Smooth muscle cell (in vitro differentiated cells): ENCODE measurements around the gene EWSR1. TPM values are rescaled to one million over a fixed set of nuclear protein-coding genes. Genes with fewer than 3 reads are reported as not detected.

Source experiments
- DNase-seq: peaks from one replicate; lab custom pipeline; 2025; ENCODE audit not compliant: unreplicated experiment; lab: John Stamatoyannopoulos, UW
- H2AFZ ChIP-seq: fragments of 200-600 bp; sonication (generic); 2 replicates; pipeline ENCODE4 v1.6.0; 2016; ENCODE audit warnings: antibody characterized with exemption, low read depth, mild to moderate bottlenecking
- H3F3A ChIP-seq: fragments of 200-600 bp; sonication (generic); 2 replicates; pipeline ENCODE4 v1.6.0; 2017; ENCODE audit warnings: antibody characterized with exemption, low read depth
- H3K27ac ChIP-seq: fragments of 200-600 bp; sonication (generic); 2 replicates; pipeline ENCODE4 v1.5.1; 2016; ENCODE audit warnings: low read depth, mild to moderate bottlenecking
- H3K27me3 ChIP-seq: fragments of 200-600 bp; sonication (generic); 2 replicates; pipeline ENCODE4 v1.6.1; 2016; ENCODE audit warnings: low read depth, mild to moderate bottlenecking
- H3K36me3 ChIP-seq: fragments of 200-600 bp; sonication (generic); 2 replicates; pipeline ENCODE4 v1.5.1; 2016; ENCODE audit warnings: low read depth
- H3K4me1 ChIP-seq: fragments of 200-600 bp; sonication (generic); 2 replicates; pipeline ENCODE4 v1.5.1; 2016; ENCODE audit warnings: low read depth
- H3K4me2 ChIP-seq: fragments of 200-600 bp; sonication (generic); 2 replicates; pipeline ENCODE4 v1.6.0; 2016; ENCODE audit warnings: mild to moderate bottlenecking
- H3K4me3 ChIP-seq: fragments of 200-600 bp; sonication (generic); 2 replicates; pipeline ENCODE4 v1.5.1; 2016; ENCODE audit warnings: mild to moderate bottlenecking
- H3K79me2 ChIP-seq: fragments of 200-600 bp; sonication (generic); 2 replicates; pipeline ENCODE4 v1.6.0; 2016; ENCODE audit warnings: low read depth, mild to moderate bottlenecking
- H3K9ac ChIP-seq: fragments of 200-600 bp; sonication (generic); 2 replicates; pipeline ENCODE4 v1.6.0; 2016; ENCODE audit warnings: low read depth
- H3K9me3 ChIP-seq: fragments of 200-600 bp; sonication (generic); replicated peaks from 2 replicates; pipeline ENCODE4 v1.5.1; 2016; ENCODE audit warnings: low read depth
- H4K20me1 ChIP-seq: fragments of 200-600 bp; sonication (generic); 2 replicates; pipeline ENCODE4 v1.6.0; 2016; ENCODE audit warnings: low read depth
- CTCF ChIP-seq: fragments of 200-600 bp; sonication (generic); IDR thresholded peaks from 2 replicates; pipeline ENCODE4 v1.5.1; 2017; ENCODE audit warnings: borderline replicate concordance, mild to moderate bottlenecking, antibody characterized with exemption; ENCODE audit not compliant: insufficient read depth, poor library complexity, severe bottlenecking
- WGBS: methylation state at CpG from one replicate; pipeline ENCODE4 v1.1.7; 2016; ENCODE audit warnings: low lambda C conversion rate; 5-methylcytosine and 5-hydroxymethylcytosine counted together
- polyA plus RNA-seq: library from polyadenylated mRNA; unstranded; fragments of >200 nt; fragmentation: Nextera tagmentation; extraction: Ambion mirVana; gene quantifications from 2 replicates; pipeline ENCODE4 v1.2.1, GENCODE V29; 2016
- total RNA-seq: library from RNA; depleted of rRNA; stranded (reverse); fragments of >200 nt; gene quantifications from 2 replicates; pipeline ENCODE4 v1.2.3, GENCODE V29; 2014

Gene EWSR1
- total and polyA plus RNA-seq, 2 experiments from 2014 or later: 164 to 197 TPM

- no peak for TF ChIP-seq CTCF
- Histone ChIP-seq H3K79me2 (no peaks in the 10 kb centered on the region), H4K20me1 (no peaks in the 10 kb centered on the region), H3K9me3 (no peaks in the 10 kb centered on the region), H3K27ac (no peak overlapping the region), H3K27me3 (no peaks in the 10 kb centered on the region), H3F3A (no peaks in the 10 kb centered on the region), H2AFZ (no peak overlapping the region), H3K4me2 (no peak overlapping the region), H3K4me3 (no peak overlapping the region), H3K4me1 (no peaks in the 10 kb centered on the region), H3K9ac (no peak overlapping the region), H3K36me3 (no peaks in the 10 kb centered on the region)
- 100% methylated on average over 2 of the region's 2 CpGs for WGBS
- DNase-seq: no peak
Measured at GRCh38 chr22:29341849-29342127, 73.7 kb downstream of the EWSR1 start.

GRCh38 chr22:29342177-29342576 is 74.1 kb downstream of the EWSR1 start:
- H2AFZ ChIP-seq: no peak overlapping the region
- no peak for TF ChIP-seq CTCF
- 92% methylated on average over 6 of the region's 6 CpGs for WGBS

GRCh38 chr22:29342577-29343312 is 74.7 kb downstream of the EWSR1 start:
- Histone ChIP-seq H3K36me3 (peaks cover 8% of the 10 kb centered on the region), H3K9ac (no peak overlapping the region), H3F3A (no peaks in the 10 kb centered on the region), H3K27me3 (no peaks in the 10 kb centered on the region), H3K4me3 (no peak overlapping the region), H3K4me1 (no peaks in the 10 kb centered on the region), H2AFZ (no peak overlapping the region), H4K20me1 (no peaks in the 10 kb centered on the region), H3K79me2 (no peaks in the 10 kb centered on the region), H3K27ac (no peak overlapping the region), H3K9me3 (no peaks in the 10 kb centered on the region), H3K4me2 (no peak overlapping the region)
- DNase-seq: no peak
- no peak for TF ChIP-seq CTCF
- WGBS: 82% methylated on average over 10 of the region's 10 CpGs

More at GRCh38 chr22:29342177-29342576, 74.1 kb downstream of the EWSR1 start:
- Histone ChIP-seq H3K9ac (no peak overlapping the region), H3K79me2 (no peaks in the 10 kb centered on the region), H3K27me3 (no peaks in the 10 kb centered on the region), H3F3A (no peaks in the 10 kb centered on the region), H3K4me1 (no peaks in the 10 kb centered on the region), H3K27ac (no peak overlapping the region), H3K36me3 (peaks cover 2% of the 10 kb centered on the region), H3K4me2 (no peak overlapping the region), H3K9me3 (no peaks in the 10 kb centered on the region), H3K4me3 (no peak overlapping the region), H4K20me1 (no peaks in the 10 kb centered on the region)
- no peak for DNase-seq

- H3K27me3 ChIP-seq: no peaks in the 10 kb centered on the region
- no peak overlapping the region for H3K4me2 ChIP-seq
- no peak overlapping the region for H3K9ac ChIP-seq
- H3K27ac ChIP-seq: peak overlapping the region; percentile 62
- 81% methylated on average over 7 of the region's 7 CpGs for WGBS
- no peak overlapping the region for H2AFZ ChIP-seq
- no peak for DNase-seq
- H3K4me3 ChIP-seq: no peak overlapping the region
- no peaks in the 10 kb centered on the region for H3K4me1 ChIP-seq
- H3F3A ChIP-seq: no peaks in the 10 kb centered on the region
- peaks cover 9% of the 10 kb centered on the region for H3K36me3 ChIP-seq
- TF ChIP-seq CTCF: no peak
- no peaks in the 10 kb centered on the region for H3K79me2 ChIP-seq
- H4K20me1 ChIP-seq: no peaks in the 10 kb centered on the region
- no peaks in the 10 kb centered on the region for H3K9me3 ChIP-seq
Measured at GRCh38 chr22:29343313-29343805, 75.3 kb downstream of the EWSR1 start.
